Right renal pelvis (tissue), 4 donors: ENCODE results near the gene GYS1. TPM values are rescaled to one million over a fixed set of nuclear protein-coding genes. Genes with fewer than 3 reads are reported as not detected.

Experiments used
- DNase-seq, 4 donors: peaks; one replicate each; pipeline ENCODE4 v3.0.0-alpha.2; 2013; ENCODE audit warnings: low read depth in 4 of 4, low spot score in 3 of 4, missing footprints in 1 of 4
- polyA plus RNA-seq, 4 donors: library from polyadenylated mRNA; unstranded; fragments of 120-200 nt; gene quantifications; one replicate each; pipeline ENCODE4 v1.2.1, GENCODE V29; 2013; ENCODE audit not compliant: insufficient read length in 4 of 4

GYS1 gene
- polyA plus RNA-seq, 4 donors = 40.5 to 47.3 (median 41.6) TPM

GRCh38 chr19:48991011-48991609, 2.0 kb downstream of the GYS1 start:
- no peak for DNase-seq

GRCh38 chr19:48990400-48990799, 2.7 kb downstream of the GYS1 start:
- DNase-seq = no peak

- no peak for DNase-seq
These were observed 3.3 kb downstream of the GYS1 start for GRCh38 chr19:48989701-48990291.

- no peak for DNase-seq
These were observed 4.2 kb downstream of the GYS1 start for GRCh38 chr19:48988860-48989259.

GRCh38 chr19:48988286-48988685, 4.8 kb downstream of the GYS1 start:
- DNase-seq = no peak

- DNase-seq = no peak
These were observed 5.8 kb downstream of the GYS1 start for GRCh38 chr19:48987323-48987722.

GRCh38 chr19:48986211-48986610, 6.9 kb downstream of the GYS1 start:
- DNase-seq = no peak

GRCh38 chr19:48985711-48986110, 7.4 kb downstream of the GYS1 start:
- DNase-seq = no peak

- no peak for DNase-seq
These were observed 10.8 kb downstream of the GYS1 start for GRCh38 chr19:48982280-48982679.

GRCh38 chr19:48977061-48977460, 16.0 kb downstream of the GYS1 start:
- no peak for DNase-seq

- no peak for DNase-seq
These were observed 16.9 kb downstream of the GYS1 start for GRCh38 chr19:48975947-48976847.

GRCh38 chr19:48970923-48971395, 22.1 kb downstream of the GYS1 start:
- DNase-seq = peak in 2 of 4 donors; percentile 76

GRCh38 chr19:48970139-48970766, 22.9 kb downstream of the GYS1 start:
- DNase-seq = no peak

GRCh38 chr19:48969276-48970138, 23.6 kb downstream of the GYS1 start:
- no peak for DNase-seq

- no peak for DNase-seq
These were observed 24.3 kb downstream of the GYS1 start for GRCh38 chr19:48968813-48969218.

- no peak for DNase-seq
These were observed 24.9 kb downstream of the GYS1 start for GRCh38 chr19:48968179-48968661.

- DNase-seq = no peak
These were observed 25.5 kb downstream of the GYS1 start for GRCh38 chr19:48967346-48968178.

- no peak for DNase-seq
These were observed 26.4 kb downstream of the GYS1 start for GRCh38 chr19:48966541-48967345.
